Germinal center (tissue), 1 donor: ENCODE measurements around the gene CYP4V2.

ENCODE experiments used
- DNase-seq: peaks from one replicate; pipeline ENCODE4 v3.0.0; 2012; ENCODE audit warnings: mixed read lengths, low spot score

CYP4V2 gene

GRCh38 chr4:186191200-186192065 is at the start of gene CYP4V2:
CYP4V2 (plus strand) TSS chr4:186191567; CDS start chr4:186191824, 257 bp downstream.
- peak; percentile 89 for DNase-seq

GRCh38 chr4:186144198-186144945 is 47.0 kb upstream of the CYP4V2 start:
- DNase-seq = no peak

- no peak for DNase-seq
These were observed 46.3 kb upstream of the CYP4V2 start for GRCh38 chr4:186144946-186145569.

- no peak for DNase-seq
These were observed 44.9 kb upstream of the CYP4V2 start for GRCh38 chr4:186146458-186146857.

- no peak for DNase-seq
These were observed 42.9 kb upstream of the CYP4V2 start for GRCh38 chr4:186148336-186148975.

- no peak for DNase-seq
These were observed 41.5 kb upstream of the CYP4V2 start for GRCh38 chr4:186149872-186150271.

- DNase-seq = no peak
These were observed 40.4 kb upstream of the CYP4V2 start for GRCh38 chr4:186150926-186151325.

- DNase-seq = no peak
These were observed 39.9 kb upstream of the CYP4V2 start for GRCh38 chr4:186151499-186151898.

- no peak for DNase-seq
These were observed 33.1 kb upstream of the CYP4V2 start for GRCh38 chr4:186158021-186158813.

GRCh38 chr4:186158966-186159365 is 32.4 kb upstream of the CYP4V2 start:
- DNase-seq = no peak

GRCh38 chr4:186159613-186160012 is 31.8 kb upstream of the CYP4V2 start:
- no peak for DNase-seq

- DNase-seq = no peak
These were observed 30.2 kb upstream of the CYP4V2 start for GRCh38 chr4:186161138-186161537.

GRCh38 chr4:186166852-186167512 is 24.4 kb upstream of the CYP4V2 start:
- no peak for DNase-seq

- DNase-seq = no peak
These were observed 23.8 kb upstream of the CYP4V2 start for GRCh38 chr4:186167605-186168004.

GRCh38 chr4:186168750-186169149 is 22.6 kb upstream of the CYP4V2 start:
- no peak for DNase-seq

- DNase-seq = no peak
These were observed 21.9 kb upstream of the CYP4V2 start for GRCh38 chr4:186169333-186169944.

- no peak for DNase-seq
These were observed 21.2 kb upstream of the CYP4V2 start for GRCh38 chr4:186169945-186170802.

- no peak for DNase-seq
These were observed 20.4 kb upstream of the CYP4V2 start for GRCh38 chr4:186170966-186171365.

GRCh38 chr4:186172546-186172945 is 18.8 kb upstream of the CYP4V2 start:
- no peak for DNase-seq
